Spinal cord (tissue), 10 donors: ENCODE data around the gene MAN2A2. TPM values are rescaled to one million over a fixed set of nuclear protein-coding genes. Genes with fewer than 3 reads are reported as not detected.

Experiments used
- DNase-seq, 6 donors: peaks; one replicate each; pipeline versions ENCODE4 v3.0.0 to v3.0.0-alpha.2; 2013 to 2015; ENCODE audit warnings: low spot score in 6 of 6, low read depth in 4 of 6
- H3K27ac ChIP-seq: one replicate; pipeline ENCODE4 v1.5.1; 2013; ENCODE audit warnings: low read depth, low read length, control low read depth
- H3K27me3 ChIP-seq: one replicate; pipeline ENCODE4 v1.6.1; 2013; ENCODE audit warnings: low read length; ENCODE audit not compliant: control insufficient read depth, insufficient read depth
- H3K36me3 ChIP-seq: one replicate; pipeline ENCODE4 v1.6.1; 2013; ENCODE audit warnings: low read length; ENCODE audit not compliant: control insufficient read depth, insufficient read depth
- H3K4me1 ChIP-seq: one replicate; pipeline ENCODE4 v1.6.1; 2013; ENCODE audit warnings: low read length; ENCODE audit not compliant: control insufficient read depth, insufficient read depth
- H3K4me3 ChIP-seq: one replicate; pipeline ENCODE4 v1.5.1; 2013; ENCODE audit warnings: low read depth, low read length, control low read depth
- H3K9me3 ChIP-seq: one replicate; pipeline ENCODE4 v1.6.1; 2013; ENCODE audit warnings: low read length; ENCODE audit not compliant: control insufficient read depth, insufficient read depth
- WGBS: methylation state at CpG from one replicate; pipeline ENCODE4 v1.1.5; 2013; ENCODE audit warnings: missing lambda C conversion rate; ENCODE audit not compliant: insufficient coverage; 5-methylcytosine and 5-hydroxymethylcytosine counted together
- polyA plus RNA-seq, 2 donors: library from polyadenylated mRNA; unstranded; fragments of 120-200 nt; gene quantifications; one replicate each; pipeline ENCODE4 v1.2.1, GENCODE V29; 2013; ENCODE audit not compliant: insufficient read length in 2 of 2
- total RNA-seq, 2 donors: library from RNA; depleted of rRNA in 1 of 2; stranded (reverse); fragments of 120-200 nt in 1 of 2; fragments of >200 nt in 1 of 2; gene quantifications; one replicate each; pipeline versions ENCODE4 v1.2.3 to v1.2.4, GENCODE V29; 2013 to 2014
- donor health status: healthy.

The MAN2A2 gene
- total and polyA plus RNA-seq, 4 donors: 25.3 to 128 (median 81.2) TPM

DNA sequence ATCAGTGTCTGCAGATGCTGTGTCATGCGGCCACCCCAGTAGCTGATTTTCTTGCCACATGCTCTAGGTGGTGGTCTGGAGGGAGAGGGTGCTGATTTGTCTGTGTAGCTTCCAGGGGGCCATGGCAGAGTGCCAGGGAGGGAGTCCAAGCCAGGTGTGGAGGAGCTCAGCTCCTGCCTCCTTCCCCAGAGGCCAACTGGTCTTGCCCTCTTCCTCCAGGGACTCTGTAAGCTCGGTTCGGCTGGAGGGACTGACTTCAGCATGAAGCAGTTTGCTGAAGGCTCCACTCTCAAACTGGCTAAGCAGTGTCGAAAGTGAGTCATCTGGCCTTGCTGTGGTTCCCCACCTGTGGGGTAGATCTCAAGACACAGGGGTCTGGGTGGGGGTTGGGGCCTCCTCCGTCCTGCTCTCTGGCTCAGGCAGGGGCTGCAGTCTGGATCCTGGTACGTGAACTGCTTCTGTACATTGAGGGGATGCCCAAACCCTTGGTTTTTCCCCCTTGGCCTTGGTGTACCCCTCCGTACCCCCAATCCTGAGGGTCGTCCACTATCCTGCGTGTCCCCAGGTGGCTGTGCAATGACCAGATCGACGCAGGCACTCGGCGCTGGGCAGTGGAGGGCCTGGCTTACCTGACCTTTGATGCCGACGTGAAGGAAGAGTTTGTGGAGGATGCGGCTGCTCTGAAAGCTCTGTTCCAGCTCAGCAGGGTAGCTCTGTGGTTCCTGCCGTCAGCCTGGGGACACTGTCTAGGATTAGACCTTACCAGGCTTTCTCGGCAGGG lies 44.7 kb downstream of the MAN2A2 start:
- WGBS: 91% methylated on average over 18 of the region's 18 CpGs
- no peaks in the 10 kb centered on the region for H3K9me3 ChIP-seq
- no peaks in the 10 kb centered on the region for H3K4me1 ChIP-seq
- peaks cover 95% of the 10 kb centered on the region for H3K36me3 ChIP-seq
- no peak overlapping the region for H3K27ac ChIP-seq
- no peaks in the 10 kb centered on the region for H3K27me3 ChIP-seq
- DNase-seq: no peak
- H3K4me3 ChIP-seq: no peak overlapping the region

DNA sequence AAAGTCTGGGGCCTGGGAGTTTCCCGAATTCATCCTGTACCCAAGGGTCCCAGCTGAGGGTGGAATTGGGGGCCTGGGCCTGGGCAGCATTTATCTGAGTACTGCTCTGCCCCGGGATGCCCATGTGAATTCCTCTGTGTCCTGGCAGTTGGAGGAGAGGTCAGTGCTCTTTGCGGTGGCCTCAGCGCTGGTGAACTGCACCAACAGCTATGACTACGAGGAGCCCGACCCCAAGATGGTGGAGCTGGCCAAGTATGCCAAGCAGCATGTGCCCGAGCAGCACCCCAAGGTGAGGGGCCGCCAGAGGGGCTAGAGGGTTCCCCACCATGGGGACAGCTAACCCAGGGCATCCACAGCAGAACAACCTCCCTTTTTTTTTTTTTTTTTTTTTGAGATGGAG lies 45.4 kb downstream of the MAN2A2 start:
- no peaks in the 10 kb centered on the region for H3K4me1 ChIP-seq
- H3K36me3 ChIP-seq: peaks cover 95% of the 10 kb centered on the region
- H3K9me3 ChIP-seq: no peaks in the 10 kb centered on the region
- DNase-seq: no peak
- H3K27ac ChIP-seq: no peak overlapping the region
- no peaks in the 10 kb centered on the region for H3K27me3 ChIP-seq
- H3K4me3 ChIP-seq: no peak overlapping the region
- WGBS: 90% methylated on average over 7 of the region's 8 CpGs

DNA sequence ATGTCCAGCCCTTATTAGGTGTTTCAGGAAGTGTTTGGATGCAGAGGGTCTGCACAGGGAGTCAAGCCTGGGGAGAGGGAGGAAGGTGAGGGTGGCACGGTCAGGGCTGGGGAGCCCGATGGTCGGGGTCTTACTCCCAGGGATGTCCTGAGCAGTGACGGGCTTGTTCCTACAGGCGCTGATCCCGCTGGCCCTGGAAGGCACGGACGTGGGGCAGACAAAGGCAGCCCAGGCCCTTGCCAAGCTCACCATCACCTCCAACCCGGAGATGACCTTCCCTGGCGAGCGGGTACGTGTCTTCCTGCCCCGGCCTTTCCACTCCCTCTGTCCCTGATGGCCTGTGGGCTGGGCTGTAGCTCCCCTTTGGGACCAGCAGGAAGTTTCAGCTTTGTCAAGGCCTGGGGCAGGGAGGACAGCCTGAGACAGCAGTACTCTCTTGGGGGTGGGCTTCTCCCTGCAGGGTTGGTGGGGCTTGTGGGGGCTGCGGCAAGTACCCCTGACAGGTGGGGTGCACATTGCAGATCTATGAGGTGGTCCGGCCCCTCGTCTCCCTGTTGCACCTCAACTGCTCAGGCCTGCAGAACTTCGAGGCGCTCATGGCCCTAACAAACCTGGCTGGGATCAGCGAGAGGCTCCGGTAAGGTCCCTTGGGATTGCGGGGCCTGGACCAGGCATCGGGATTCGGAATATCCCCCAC lies 47.0 kb downstream of the MAN2A2 start:
- DNase-seq: no peak
- 92% methylated on average over 23 of the region's 23 CpGs for WGBS
- peaks cover 9% of the 10 kb centered on the region for H3K4me1 ChIP-seq
- no peaks in the 10 kb centered on the region for H3K27me3 ChIP-seq
- H3K27ac ChIP-seq: no peak overlapping the region
- H3K36me3 ChIP-seq: peaks cover 84% of the 10 kb centered on the region
- no peaks in the 10 kb centered on the region for H3K9me3 ChIP-seq
- H3K4me3 ChIP-seq: no peak overlapping the region

DNA sequence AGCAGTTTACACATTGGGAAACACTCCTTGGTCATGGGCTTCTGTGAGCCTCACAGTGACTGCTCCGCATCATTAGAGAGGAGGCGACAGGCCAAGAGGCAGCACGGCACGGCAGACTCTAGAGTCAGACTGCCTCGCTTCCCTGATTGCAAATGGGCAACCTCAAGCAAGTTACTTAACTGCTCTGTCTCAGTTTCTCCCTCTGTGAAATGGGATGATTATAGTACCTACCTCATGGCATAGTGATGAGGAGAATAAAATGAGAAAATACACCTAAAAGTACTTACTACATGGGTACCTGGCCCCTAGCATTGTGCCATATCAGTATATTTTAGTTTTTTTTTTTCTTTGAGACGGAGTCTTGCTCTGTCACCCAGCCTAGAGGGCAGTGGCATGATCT lies 47.6 kb downstream of the MAN2A2 start:
- Histone ChIP-seq H3K27ac (no peak overlapping the region), H3K4me1 (peaks cover 15% of the 10 kb centered on the region), H3K36me3 (peaks cover 81% of the 10 kb centered on the region), H3K4me3 (no peak overlapping the region), H3K27me3 (no peaks in the 10 kb centered on the region), H3K9me3 (no peaks in the 10 kb centered on the region)
- WGBS: no CpG with 5 or more reads among the region's 6 CpGs
- DNase-seq: no peak

DNA sequence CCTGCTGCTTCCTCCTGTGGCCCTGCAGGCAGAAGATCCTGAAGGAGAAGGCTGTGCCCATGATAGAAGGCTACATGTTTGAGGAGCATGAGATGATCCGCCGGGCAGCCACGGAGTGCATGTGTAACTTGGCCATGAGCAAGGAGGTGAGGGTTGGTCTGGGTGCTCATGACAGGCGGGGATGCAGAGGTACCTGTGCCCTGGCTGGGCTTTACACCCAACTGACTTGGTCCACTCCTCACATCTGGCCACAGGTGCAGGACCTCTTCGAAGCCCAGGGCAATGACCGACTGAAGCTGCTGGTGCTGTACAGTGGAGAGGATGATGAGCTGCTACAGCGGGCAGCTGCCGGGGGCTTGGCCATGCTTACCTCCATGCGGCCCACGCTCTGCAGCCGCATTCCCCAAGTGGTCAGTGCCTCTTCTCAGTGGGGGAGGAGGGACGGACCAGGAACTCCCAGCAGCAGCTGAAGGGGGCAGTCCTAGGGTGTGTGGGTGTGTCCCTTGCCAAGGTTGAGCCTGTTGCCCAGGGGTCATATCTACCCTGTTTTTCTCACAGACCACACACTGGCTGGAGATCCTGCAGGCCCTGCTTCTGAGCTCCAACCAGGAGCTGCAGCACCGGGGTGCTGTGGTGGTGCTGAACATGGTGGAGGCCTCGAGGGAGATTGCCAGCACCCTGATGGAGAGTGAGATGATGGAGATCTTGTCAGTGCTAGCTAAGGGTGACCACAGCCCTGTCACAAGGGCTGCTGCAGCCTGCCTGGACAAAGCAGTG lies 50.0 kb downstream of the MAN2A2 start:
- no peaks in the 10 kb centered on the region for H3K27me3 ChIP-seq
- 99% methylated on average over 13 of the region's 14 CpGs for WGBS
- peaks cover 59% of the 10 kb centered on the region for H3K36me3 ChIP-seq
- H3K4me3 ChIP-seq: no peak overlapping the region
- no peak for DNase-seq
- peaks cover 34% of the 10 kb centered on the region for H3K4me1 ChIP-seq
- H3K27ac ChIP-seq: no peak overlapping the region
- H3K9me3 ChIP-seq: no peaks in the 10 kb centered on the region

DNA sequence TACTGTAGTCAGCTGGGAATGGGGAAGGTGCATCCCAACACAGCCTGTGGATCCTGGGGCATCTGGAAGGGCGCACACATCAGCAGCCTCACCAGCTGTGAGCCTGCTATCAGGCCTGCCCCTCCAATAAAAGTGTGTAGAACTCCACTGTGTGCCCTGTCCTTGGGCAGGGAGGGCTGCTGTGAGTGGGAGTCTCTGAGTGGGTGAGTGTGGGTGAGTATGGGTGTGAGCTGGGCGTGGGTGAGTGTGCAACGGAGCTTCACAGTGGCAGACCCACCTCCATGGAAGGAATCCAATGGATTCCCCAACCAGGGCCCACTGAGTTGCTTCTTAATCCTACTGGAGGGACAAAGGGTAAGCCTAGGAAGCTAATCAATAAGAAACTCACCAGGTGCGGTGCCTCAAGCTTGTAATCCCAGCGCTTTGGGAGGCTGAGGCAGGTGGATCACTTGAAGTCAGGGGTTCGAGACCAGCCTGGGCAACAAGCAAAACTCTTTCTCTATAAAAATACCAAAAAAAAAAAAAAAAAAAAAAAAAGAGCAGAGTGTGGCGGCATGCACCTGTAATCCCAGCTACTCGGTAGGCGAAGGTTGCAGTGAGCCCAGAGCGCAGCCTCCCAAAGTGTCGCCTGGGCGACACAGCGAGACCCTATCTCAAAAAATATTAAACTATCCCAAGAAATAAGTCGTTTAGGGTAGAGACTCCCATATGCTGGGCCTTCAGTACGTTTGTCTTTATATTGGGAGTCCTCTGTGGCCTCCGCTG lies 51.0 kb downstream of the MAN2A2 start:
- 40% methylated on average over 4 of the region's 16 CpGs for WGBS
- H3K36me3 ChIP-seq: peaks cover 51% of the 10 kb centered on the region

DNA sequence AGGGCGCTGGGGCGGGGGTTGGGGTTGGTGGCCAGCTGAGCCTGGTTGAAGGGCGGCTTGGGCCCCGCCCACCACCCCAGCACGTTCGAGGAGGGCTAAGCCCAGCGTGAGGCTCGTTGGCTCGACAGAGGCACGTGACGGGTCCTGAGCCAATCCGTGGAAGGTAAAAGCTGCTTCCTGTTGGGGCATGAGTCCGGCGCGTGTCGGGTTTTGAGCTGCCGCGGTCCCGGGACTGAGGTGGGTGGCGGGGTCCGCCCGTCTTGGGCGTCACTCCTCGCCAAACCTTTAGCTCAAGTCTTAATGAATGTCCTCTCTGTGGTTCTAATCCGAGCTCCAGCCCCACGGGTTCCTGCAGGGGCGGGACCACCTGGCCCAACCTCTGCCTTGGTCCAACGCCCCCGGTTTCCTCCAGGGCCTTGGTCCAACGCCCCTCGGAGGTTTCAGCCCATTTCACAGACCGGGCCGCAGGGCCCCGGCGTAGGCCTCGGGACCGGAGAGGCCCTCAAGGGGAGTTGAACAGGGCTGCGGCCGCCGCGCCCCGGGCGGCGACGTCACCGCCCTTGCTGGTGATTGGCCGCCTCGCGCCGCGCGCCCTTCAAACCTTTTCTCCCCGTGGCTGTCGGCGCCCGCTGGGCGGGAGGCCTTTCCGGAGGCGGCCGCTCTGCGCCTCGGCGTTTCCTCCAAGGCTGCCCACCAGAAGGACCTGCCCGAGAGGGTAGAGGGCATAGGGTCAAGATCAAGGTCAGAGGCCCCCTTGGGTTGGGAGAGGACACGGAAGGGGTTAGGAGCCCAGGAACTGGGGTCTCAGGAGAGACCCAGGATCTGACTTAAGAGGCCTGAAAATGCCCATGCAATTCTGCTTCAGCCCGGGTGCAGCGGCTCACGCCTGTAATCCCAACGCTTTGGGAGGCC lies 51.9 kb downstream of the MAN2A2 start, which contains the start of gene RCCD1:
Gene RCCD1 (plus strand): TSS at position 173 of the 912 bp plus-strand sequence. CDS start 1,851 bp downstream, outside the sequence.
- peak within 1 kb of the TSS; percentile 93 for H3K4me3 ChIP-seq
- H3K36me3 ChIP-seq: peaks cover 43% of the 10 kb centered on the region
- H3K27ac ChIP-seq: peak within 1 kb of the TSS; percentile 78
- WGBS: 2% methylated on average over 68 of the region's 69 CpGs
- no peaks in the 10 kb centered on the region for H3K9me3 ChIP-seq
- no peaks in the 10 kb centered on the region for H3K27me3 ChIP-seq
- DNase-seq: peak in 4 of 6 donors; percentile 84 to 98 (median 92)
- H3K4me1 ChIP-seq: peaks cover 53% of the 10 kb centered on the region

More for the DNA sequence above, 51.0 kb downstream of the MAN2A2 start:
- Histone ChIP-seq H3K4me1 (peaks cover 45% of the 10 kb centered on the region), H3K9me3 (no peaks in the 10 kb centered on the region), H3K4me3 (peak overlapping the region; percentile 93), H3K27me3 (no peaks in the 10 kb centered on the region), H3K27ac (no peak overlapping the region)
- DNase-seq: no peak

DNA sequence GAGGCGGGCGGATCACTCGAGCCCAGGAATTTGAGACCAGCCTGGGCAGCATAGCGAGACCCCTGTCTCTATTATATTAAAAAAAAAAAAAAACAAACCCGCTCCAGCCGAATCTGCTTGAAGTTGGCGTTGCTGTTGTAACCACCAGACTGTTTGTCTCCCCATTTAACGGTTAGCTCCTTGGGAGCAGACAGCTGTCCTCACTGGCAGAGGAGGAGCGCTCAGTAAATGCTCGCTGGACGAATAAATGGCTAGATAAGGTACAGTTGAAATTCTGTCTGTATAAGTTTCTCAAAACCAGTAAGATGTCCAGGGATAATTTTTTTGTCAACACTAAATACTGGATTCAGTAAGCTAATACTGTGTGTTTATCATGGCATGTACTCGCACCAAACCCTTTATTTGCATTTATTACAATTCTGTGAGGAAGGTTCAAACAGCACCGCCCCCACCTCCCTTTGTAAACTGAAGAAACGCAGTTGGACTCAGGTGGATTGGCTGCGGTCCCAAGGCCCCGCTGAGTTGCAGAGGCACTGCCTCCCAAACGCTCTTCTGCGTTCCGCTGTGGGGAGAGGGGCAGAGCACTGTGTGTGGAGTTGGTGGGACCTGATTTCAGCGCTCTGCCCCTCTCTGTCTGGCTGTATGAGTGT lies 52.6 kb downstream of the MAN2A2 start:
- Histone ChIP-seq H3K27ac (no peak overlapping the region), H3K4me1 (peaks cover 61% of the 10 kb centered on the region), H3K4me3 (peak overlapping the region; percentile 93), H3K9me3 (no peaks in the 10 kb centered on the region), H3K36me3 (peaks cover 43% of the 10 kb centered on the region), H3K27me3 (no peaks in the 10 kb centered on the region)
- WGBS: 78% methylated on average over 6 of the region's 20 CpGs
- no peak for DNase-seq
